SK-N-SH treated with all-trans-retinoic acid at 6 μM for 48 hours (cell line): ENCODE measurements around the gene ENOSF1.

Experiments used
- ARNTL ChIP-seq: fragments of 450-650 bp; formaldehyde crosslinking; IDR thresholded peaks from 2 replicates; pipeline ENCODE4 v1.5.0; 2020; ENCODE audit warnings: low read depth, mild to moderate bottlenecking, moderate library complexity, borderline replicate concordance
- CSDC2 ChIP-seq: fragments of 250-450 bp; sonication (Bioruptor Pico); IDR thresholded peaks from 2 replicates; pipeline ENCODE4 v1.5.0; 2020; ENCODE audit warnings: mild to moderate bottlenecking, moderate library complexity
- ESRRG ChIP-seq: fragments of 250-450 bp; sonication (Bioruptor Pico); IDR thresholded peaks from 2 replicates; pipeline ENCODE4 v1.6.1; 2021; ENCODE audit warnings: mild to moderate bottlenecking
- ISL1 ChIP-seq: fragments of 250-450 bp; sonication (Bioruptor Pico); IDR thresholded peaks from 2 replicates; pipeline ENCODE4 v2.1.2; 2022; ENCODE audit warnings: mild to moderate bottlenecking, moderate library complexity
- PATZ1 ChIP-seq: fragments of 250-450 bp; sonication (Bioruptor Pico); IDR thresholded peaks from 2 replicates; pipeline ENCODE4 v1.8.0; 2020; ENCODE audit warnings: mild to moderate bottlenecking, moderate library complexity, borderline replicate concordance
- RARB ChIP-seq: fragments of 250-450 bp; sonication (Bioruptor Pico); IDR thresholded peaks from 2 replicates; pipeline ENCODE4 v1.8.0; 2021; ENCODE audit warnings: mild to moderate bottlenecking, moderate library complexity
- SNAI2 ChIP-seq: fragments of 250-450 bp; sonication (Bioruptor Pico); IDR thresholded peaks from 2 replicates; pipeline ENCODE4 v1.5.0; 2020; ENCODE audit warnings: mild to moderate bottlenecking, moderate library complexity
- TCF4 ChIP-seq: fragments of 250-450 bp; sonication (Bioruptor Pico); IDR thresholded peaks from 2 replicates; pipeline ENCODE4 v1.8.0; 2021; ENCODE audit warnings: mild to moderate bottlenecking, moderate library complexity, borderline replicate concordance
- TOX ChIP-seq: fragments of 250-450 bp; sonication (Bioruptor Pico); IDR thresholded peaks from 2 replicates; pipeline ENCODE4 v1.8.0; 2021; ENCODE audit warnings: mild to moderate bottlenecking, moderate library complexity, borderline replicate concordance
- ZFP30 ChIP-seq: fragments of 450-650 bp; formaldehyde crosslinking; IDR thresholded peaks from 2 replicates; pipeline ENCODE4 v1.5.0; 2022; ENCODE audit warnings: mild to moderate bottlenecking, moderate library complexity
- ZNF565 ChIP-seq: fragments of 450-650 bp; formaldehyde crosslinking; conservative IDR thresholded peaks from 2 replicates; pipeline ENCODE4 v1.5.0; 2020; ENCODE audit warnings: low read depth, mild to moderate bottlenecking, moderate library complexity

- TF ChIP-seq ZNF565 (CRISPR knock-in tag) (no peak), ESRRG (CRISPR knock-in tag) (no peak), ZFP30 (no peak), TOX (CRISPR knock-in tag) (no peak), SNAI2 (CRISPR knock-in tag) (no peak), CSDC2 (CRISPR knock-in tag) (no peak), TCF4 (CRISPR knock-in tag) (no peak), RARB (CRISPR knock-in tag) (no peak), ISL1 (CRISPR knock-in tag) (no peak), PATZ1 (CRISPR knock-in tag) (no peak), ARNTL (no peak)
Observed at GRCh38 chr18:668260-668659, 44.2 kb downstream of the ENOSF1 start.
